ENCODE measurements around the gene FEM1A. TPM values are rescaled to one million over a fixed set of nuclear protein-coding genes. Genes with fewer than 3 reads are reported as not detected.
"Not testable (repeated sequence)": the region's sequence is repeated elsewhere in the genome, so short reads cannot be mapped to it uniquely, and the experiment has no call there.

The FEM1A gene
- total RNA-seq, 1 experiment from 2014 or later: 13.4 TPM

GRCh38 chr19:4776436-4777211, 14.9 kb upstream of the FEM1A start:
- in situ Hi-C loops (cut with HindIII; ENCODE audit: low pct_unique_long_range_greater_than_20kb, low sequenced_read_pairs): no loop called here
- ChIA-PET POLR2A (no interaction called here), CTCF (interaction anchor here (0.6 kb wide), 1 partner anchor 272 kb away, joined by 8 read pairs; no protein-coding TSS in a partner anchor)
- Histone ChIP-seq H3K9me3 (ENCODE audit: control insufficient read depth, insufficient read depth, low read depth, low read length) (no peaks in the 10 kb centered on the region), H3K27ac (ENCODE audit: low read length) (no peak overlapping the region), H3K36me3 (ENCODE audit: control insufficient read depth, insufficient read depth, low read length) (no peaks in the 10 kb centered on the region), H3K4me3 (ENCODE audit: low read depth in 2 of 2, low read length in 2 of 2) (no peak overlapping the region), H3K4me1 (ENCODE audit: control insufficient read depth, insufficient read depth, low read length) (no peaks in the 10 kb centered on the region), H3K27me3 (ENCODE audit: control insufficient read depth, insufficient read depth, low read length) (no peaks in the 10 kb centered on the region)
- ATAC-seq (no peak), DNase-seq (ENCODE audit: low read depth, low spot score) (no peak)
- BruUV-seq (replicated peaks): no TSS peak
- intact Hi-C loops (cut with micrococcal nuclease; ENCODE audit: unreplicated experiment): no loop called here
- TF ChIP-seq REST (IDR thresholded peaks at IDR 0.05; ENCODE audit: insufficient read depth in 1 of 2, low read depth in 2 of 2, low read length in 1 of 2): no peak
- no peak for TF ChIP-seq TCF7L2 (IDR thresholded peaks at IDR 0.05; ENCODE audit: low read depth, low read length)
- TF ChIP-seq CTCF (IDR thresholded peaks at IDR 0.05): no peak
- no peak for TF ChIP-seq POLR2AphosphoS5 (IDR thresholded peaks at IDR 0.05; ENCODE audit: low read depth, low read length)
- TF ChIP-seq SIN3A (IDR thresholded peaks at IDR 0.05; ENCODE audit: borderline replicate concordance, insufficient read depth, low read depth, low read length): no peak

GRCh38 chr19:4778124-4778523, 13.4 kb upstream of the FEM1A start:
- in situ Hi-C loops (cut with HindIII; ENCODE audit: low pct_unique_long_range_greater_than_20kb, low sequenced_read_pairs); CTCF ChIA-PET: not testable (repeated sequence)

GRCh38 chr19:4780860-4781259, 10.7 kb upstream of the FEM1A start:
- H3K27me3 ChIP-seq (ENCODE audit: control insufficient read depth, insufficient read depth, low read length): no peaks in the 10 kb centered on the region
- H3K9me3 ChIP-seq (ENCODE audit: control insufficient read depth, insufficient read depth, low read depth, low read length): no peaks in the 10 kb centered on the region
- no peaks in the 10 kb centered on the region for H3K4me1 ChIP-seq (ENCODE audit: control insufficient read depth, insufficient read depth, low read length)
- ATAC-seq: no peak
- no peak for TF ChIP-seq TCF7L2 (IDR thresholded peaks at IDR 0.05; ENCODE audit: low read depth, low read length)
- no peak for TF ChIP-seq REST (IDR thresholded peaks at IDR 0.05; ENCODE audit: insufficient read depth in 1 of 2, low read depth in 2 of 2, low read length in 1 of 2)
- no peak for TF ChIP-seq SIN3A (IDR thresholded peaks at IDR 0.05; ENCODE audit: borderline replicate concordance, insufficient read depth, low read depth, low read length)
- no peak for TF ChIP-seq CTCF (IDR thresholded peaks at IDR 0.05)
- TF ChIP-seq POLR2AphosphoS5 (IDR thresholded peaks at IDR 0.05; ENCODE audit: low read depth, low read length): no peak
- H3K4me3 ChIP-seq (ENCODE audit: low read depth in 2 of 2, low read length in 2 of 2): no peak overlapping the region
- POLR2A ChIA-PET: no interaction called here
- no peak for DNase-seq (ENCODE audit: low read depth, low spot score)
- BruUV-seq (replicated peaks): no TSS peak
- in situ Hi-C loops (cut with HindIII; ENCODE audit: low pct_unique_long_range_greater_than_20kb, low sequenced_read_pairs) (no loop called here), intact Hi-C loops (cut with micrococcal nuclease; ENCODE audit: unreplicated experiment) (no loop called here)
- H3K36me3 ChIP-seq (ENCODE audit: control insufficient read depth, insufficient read depth, low read length): no peaks in the 10 kb centered on the region
- H3K27ac ChIP-seq (ENCODE audit: low read length): no peak overlapping the region
- CTCF ChIA-PET: no interaction called here

More at GRCh38 chr19:4778124-4778523, 13.4 kb upstream of the FEM1A start:
- ATAC-seq; H3K27ac ChIP-seq (ENCODE audit: low read length); H3K4me3 ChIP-seq (ENCODE audit: low read depth in 2 of 2, low read length in 2 of 2); POLR2A ChIA-PET; H3K27me3 ChIP-seq (ENCODE audit: control insufficient read depth, insufficient read depth, low read length); H3K9me3 ChIP-seq (ENCODE audit: control insufficient read depth, insufficient read depth, low read depth, low read length); H3K4me1 ChIP-seq (ENCODE audit: control insufficient read depth, insufficient read depth, low read length); DNase-seq (ENCODE audit: low read depth, low spot score); H3K36me3 ChIP-seq (ENCODE audit: control insufficient read depth, insufficient read depth, low read length); intact Hi-C loops (cut with micrococcal nuclease; ENCODE audit: unreplicated experiment); BruUV-seq (replicated peaks): not testable (repeated sequence)
